ENCODE measurements around the gene TFPI. TPM values are rescaled to one million over a fixed set of nuclear protein-coding genes. Genes with fewer than 3 reads are reported as not detected.
"Not testable (repeated sequence)": the region's sequence is repeated elsewhere in the genome, so short reads cannot be mapped to it uniquely, and the experiment has no call there.

The TFPI gene
- polyA plus RNA-seq, 1 donor: 65.3 TPM

- H3K9me3 ChIP-seq (ENCODE audit: control insufficient read depth, low read depth, low read length); H3K27me3 ChIP-seq (ENCODE audit: control insufficient read depth, insufficient read depth, low read length); DNase-seq; H3K4me3 ChIP-seq (ENCODE audit: low read length); H3K27ac ChIP-seq (ENCODE audit: low read length); H3K4me1 ChIP-seq (ENCODE audit: control insufficient read depth, insufficient read depth, low read length): not testable (repeated sequence)
- WGBS (ENCODE audit: insufficient coverage, low lambda C conversion rate): no CpG with 5 or more reads among the region's 15 CpGs
- peaks cover 14% of the 10 kb centered on the region for H3K36me3 ChIP-seq (ENCODE audit: control insufficient read depth, insufficient read depth, low read length)
Observed at GRCh38 chr2:187516630-187517510, 37.4 kb downstream of the TFPI start.

- Histone ChIP-seq H3K27ac (ENCODE audit: low read length) (no peak overlapping the region), H3K4me1 (ENCODE audit: control insufficient read depth, insufficient read depth, low read length) (no peaks in the 10 kb centered on the region), H3K9me3 (ENCODE audit: control insufficient read depth, low read depth, low read length) (peaks cover 10% of the 10 kb centered on the region), H3K36me3 (ENCODE audit: control insufficient read depth, insufficient read depth, low read length) (peaks cover 8% of the 10 kb centered on the region), H3K27me3 (ENCODE audit: control insufficient read depth, insufficient read depth, low read length) (no peaks in the 10 kb centered on the region), H3K4me3 (ENCODE audit: low read length) (no peak overlapping the region)
- DNase-seq: no peak
- WGBS (ENCODE audit: insufficient coverage, low lambda C conversion rate): no CpG with 5 or more reads among the region's 4 CpGs
Observed at GRCh38 chr2:187514930-187515329, 39.3 kb downstream of the TFPI start.

GRCh38 chr2:187514235-187514829, 39.9 kb downstream of the TFPI start:
- not testable (repeated sequence) for H3K27me3 ChIP-seq (ENCODE audit: control insufficient read depth, insufficient read depth, low read length); H3K9me3 ChIP-seq (ENCODE audit: control insufficient read depth, low read depth, low read length); DNase-seq; H3K36me3 ChIP-seq (ENCODE audit: control insufficient read depth, insufficient read depth, low read length); H3K27ac ChIP-seq (ENCODE audit: low read length); H3K4me3 ChIP-seq (ENCODE audit: low read length); H3K4me1 ChIP-seq (ENCODE audit: control insufficient read depth, insufficient read depth, low read length)
- WGBS (ENCODE audit: insufficient coverage, low lambda C conversion rate): no CpG with 5 or more reads among the region's 6 CpGs

- H3K4me3 ChIP-seq (ENCODE audit: low read length); H3K9me3 ChIP-seq (ENCODE audit: control insufficient read depth, low read depth, low read length); H3K27ac ChIP-seq (ENCODE audit: low read length); H3K36me3 ChIP-seq (ENCODE audit: control insufficient read depth, insufficient read depth, low read length); H3K27me3 ChIP-seq (ENCODE audit: control insufficient read depth, insufficient read depth, low read length); H3K4me1 ChIP-seq (ENCODE audit: control insufficient read depth, insufficient read depth, low read length); DNase-seq: not testable (repeated sequence)
- no CpG with 5 or more reads among the region's 5 CpGs for WGBS (ENCODE audit: insufficient coverage, low lambda C conversion rate)
Observed at GRCh38 chr2:187513460-187514234, 40.6 kb downstream of the TFPI start.

- no peak for DNase-seq
- Histone ChIP-seq H3K27me3 (ENCODE audit: control insufficient read depth, insufficient read depth, low read length) (no peaks in the 10 kb centered on the region), H3K4me3 (ENCODE audit: low read length) (no peak overlapping the region), H3K9me3 (ENCODE audit: control insufficient read depth, low read depth, low read length) (peaks cover 2% of the 10 kb centered on the region), H3K36me3 (ENCODE audit: control insufficient read depth, insufficient read depth, low read length) (no peaks in the 10 kb centered on the region), H3K27ac (ENCODE audit: low read length) (no peak overlapping the region), H3K4me1 (ENCODE audit: control insufficient read depth, insufficient read depth, low read length) (no peaks in the 10 kb centered on the region)
- WGBS (ENCODE audit: insufficient coverage, low lambda C conversion rate): 100% methylated on average over 1 of the region's 9 CpGs
Observed at GRCh38 chr2:187511356-187512315, 42.6 kb downstream of the TFPI start.

- H3K27ac ChIP-seq (ENCODE audit: low read length); H3K4me1 ChIP-seq (ENCODE audit: control insufficient read depth, insufficient read depth, low read length); H3K27me3 ChIP-seq (ENCODE audit: control insufficient read depth, insufficient read depth, low read length); H3K36me3 ChIP-seq (ENCODE audit: control insufficient read depth, insufficient read depth, low read length); DNase-seq; H3K9me3 ChIP-seq (ENCODE audit: control insufficient read depth, low read depth, low read length); H3K4me3 ChIP-seq (ENCODE audit: low read length): not testable (repeated sequence)
- no CpG with 5 or more reads among the region's 18 CpGs for WGBS (ENCODE audit: insufficient coverage, low lambda C conversion rate)
Observed at GRCh38 chr2:187510419-187511355, 43.5 kb downstream of the TFPI start.

GRCh38 chr2:187509667-187510417, 44.4 kb downstream of the TFPI start:
- Histone ChIP-seq H3K27ac (ENCODE audit: low read length) (no peak overlapping the region), H3K4me3 (ENCODE audit: low read length) (no peak overlapping the region), H3K27me3 (ENCODE audit: control insufficient read depth, insufficient read depth, low read length) (no peaks in the 10 kb centered on the region), H3K36me3 (ENCODE audit: control insufficient read depth, insufficient read depth, low read length) (no peaks in the 10 kb centered on the region), H3K9me3 (ENCODE audit: control insufficient read depth, low read depth, low read length) (peaks cover 2% of the 10 kb centered on the region), H3K4me1 (ENCODE audit: control insufficient read depth, insufficient read depth, low read length) (no peaks in the 10 kb centered on the region)
- 44% methylated on average over 2 of the region's 4 CpGs for WGBS (ENCODE audit: insufficient coverage, low lambda C conversion rate)
- DNase-seq: no peak

- DNase-seq: no peak
- Histone ChIP-seq H3K36me3 (ENCODE audit: control insufficient read depth, insufficient read depth, low read length) (no peaks in the 10 kb centered on the region), H3K9me3 (ENCODE audit: control insufficient read depth, low read depth, low read length) (peaks cover 2% of the 10 kb centered on the region), H3K4me1 (ENCODE audit: control insufficient read depth, insufficient read depth, low read length) (no peaks in the 10 kb centered on the region), H3K27ac (ENCODE audit: low read length) (no peak overlapping the region), H3K4me3 (ENCODE audit: low read length) (no peak overlapping the region), H3K27me3 (ENCODE audit: control insufficient read depth, insufficient read depth, low read length) (no peaks in the 10 kb centered on the region)
- no CpG with 5 or more reads among the region's 3 CpGs for WGBS (ENCODE audit: insufficient coverage, low lambda C conversion rate)
Observed at GRCh38 chr2:187506416-187506815, 47.8 kb downstream of the TFPI start.
